K562 (cell line): ENCODE data around the gene PPM1N. TPM values are rescaled to one million over a fixed set of nuclear protein-coding genes. Genes with fewer than 3 reads are reported as not detected.

ENCODE experiments used
- ATAC-seq: fragments of 200-7000 bp; cut with Tn5 transposase; 3 replicates; pipeline ENCODE4 v1.9.1; 2020; ENCODE audit warnings: moderate library complexity
- BruUV-seq: library from RNA; stranded (reverse); fragments of 400-500 nt; replicated peaks from 2 replicates; lab custom pipeline; 2021; lab: Mats Ljungman, UMichigan
- CTCF ChIA-PET: fragments of 300-600 bp; formaldehyde crosslinking; extraction: SDS; loops from one replicate; lab custom pipeline; 2021; ENCODE audit warnings: low intra/inter-chr PET ratio; lab: Yijun Ruan, JAX
- POLR2A ChIA-PET: fragments of 300-600, 350-650 bp; sonication (Branson Sonifier 250); formaldehyde crosslinking; extraction: SDS; loops from one replicate; lab custom pipeline; 2021; ENCODE audit warnings: antibody characterized with exemption, inconsistent platforms; lab: Yijun Ruan, JAX
- DNase-seq, 4 experiments: peaks; one replicate each; pipeline versions ENCODE4 v3.0.0 to v3.0.0-alpha.2; 2011 to 2018; ENCODE audit warnings: low spot score in 3 of 4, mixed read lengths in 3 of 4; ENCODE audit errors: extremely low read depth in 1 of 4
- FAIRE-seq: peaks from 2 replicates; lab custom pipeline; 2011; peaks lifted over from hg19 to GRCh38; lab: Jason Lieb, UNC
- H2AFZ ChIP-seq: 2 replicates; pipeline ENCODE4 v1.6.0; 2011; ENCODE audit warnings: low read depth, low read length, control low read depth, inconsistent platforms
- H3K27ac ChIP-seq: fragments of 200-600 bp; 3 replicates; pipeline ENCODE4 v1.8.0; 2011; ENCODE audit warnings: low read depth, mild to moderate bottlenecking, control low read depth, inconsistent platforms, low read length, moderate library complexity, mixed read lengths; ENCODE audit errors: extremely low read depth
- H3K27me3 ChIP-seq, 2 experiments: fragments of 300-600 bp in 1 of 2; 2 replicates in 1 of 2; 3 replicates in 1 of 2; pipeline versions ENCODE4 v1.6.0 to v1.8.0; 2011; ENCODE audit warnings: inconsistent platforms in 2 of 2, low read length in 2 of 2, mild to moderate bottlenecking in 1 of 2, mixed read lengths in 1 of 2, moderate library complexity in 1 of 2; ENCODE audit not compliant: control insufficient read depth in 2 of 2, insufficient read depth in 2 of 2
- H3K36me3 ChIP-seq: fragments of 300-600 bp; 3 replicates; pipeline ENCODE4 v1.8.0; 2011; ENCODE audit warnings: mild to moderate bottlenecking, low read length, inconsistent platforms; ENCODE audit not compliant: control insufficient read depth, insufficient read depth
- H3K4me1 ChIP-seq, 2 experiments: fragments of 200-600 bp in 1 of 2; replicated peaks in 1 of 2; 2 replicates in 1 of 2; 3 replicates in 1 of 2; pipeline versions ENCODE4 v1.5.1 to v1.8.0; 2011; ENCODE audit warnings: inconsistent platforms in 2 of 2, low read length in 2 of 2, mild to moderate bottlenecking in 1 of 2, mixed read lengths in 1 of 2, moderate library complexity in 1 of 2; ENCODE audit not compliant: control insufficient read depth in 2 of 2, insufficient read depth in 2 of 2
- H3K4me2 ChIP-seq: 2 replicates; pipeline ENCODE4 v1.6.1; 2011; ENCODE audit warnings: low read length, control low read depth, inconsistent platforms, mixed read lengths; ENCODE audit not compliant: insufficient read depth
- H3K4me3 ChIP-seq: fragments of 200-600 bp; sonication (generic), shearing (Covaris generic); 2 replicates; pipeline ENCODE4 v1.5.1; 2016; ENCODE audit warnings: control low read depth, inconsistent platforms
- H3K79me2 ChIP-seq: fragments of 200-600 bp; 3 replicates; pipeline ENCODE4 v1.8.0; 2011; ENCODE audit warnings: low read length, inconsistent platforms; ENCODE audit not compliant: control insufficient read depth, insufficient read depth
- H3K9ac ChIP-seq, 2 experiments: 2 replicates each; pipeline versions ENCODE4 v1.6.0 to v1.6.1; 2011; ENCODE audit warnings: low read depth in 2 of 2, low read length in 2 of 2, control low read depth in 1 of 2, inconsistent platforms in 1 of 2, mild to moderate bottlenecking in 1 of 2, mixed read lengths in 1 of 2; ENCODE audit not compliant: insufficient read depth in 1 of 2
- H3K9me1 ChIP-seq: one replicate; pipeline ENCODE4 v1.6.0; 2011; ENCODE audit warnings: inconsistent platforms, mild to moderate bottlenecking, low read length, moderate library complexity; ENCODE audit not compliant: control insufficient read depth, insufficient read depth
- H3K9me3 ChIP-seq: replicated peaks from 2 replicates; pipeline ENCODE4 v1.5.1; 2011; ENCODE audit warnings: low read depth, low read length, inconsistent platforms; ENCODE audit not compliant: control insufficient read depth, insufficient read depth
- H4K20me1 ChIP-seq: replicated peaks from 2 replicates; pipeline ENCODE4 v1.6.1; 2011; ENCODE audit warnings: low read length, inconsistent platforms, mixed read lengths; ENCODE audit not compliant: control insufficient read depth, insufficient read depth
- ATF1 ChIP-seq, 2 experiments: fragments of 450-650 bp in 1 of 2; IDR thresholded peaks; 2 replicates each; pipeline ENCODE4 v1.6.1; 2016; ENCODE audit warnings: missing compliant biosample characterization in 1 of 2, missing genetic modification characterization in 1 of 2
- BMI1 ChIP-seq: fragments of 150-350 bp; IDR thresholded peaks from 2 replicates; pipeline ENCODE4 v1.6.1; 2014; ENCODE audit warnings: low read length
- CCAR2 ChIP-seq: fragments of 200-400 bp; formaldehyde crosslinking; IDR thresholded peaks from 2 replicates; pipeline ENCODE4 v1.6.1; 2017; ENCODE audit warnings: mild to moderate bottlenecking, low read depth, low read length
- COPS2 ChIP-seq: fragments of 450-650 bp; conservative IDR thresholded peaks from 2 replicates; pipeline ENCODE4 v1.6.1; 2016; ENCODE audit warnings: mild to moderate bottlenecking, moderate library complexity
- DMBX1 ChIP-seq: fragments of 250-450 bp; sonication (Bioruptor Pico); IDR thresholded peaks from 2 replicates; pipeline ENCODE4 v1.8.0; 2022; ENCODE audit warnings: inconsistent platforms, mild to moderate bottlenecking, moderate library complexity, borderline replicate concordance
- FOXP1 ChIP-seq: sonication (generic); formaldehyde crosslinking; IDR thresholded peaks from 2 replicates; pipeline ENCODE4 v1.8.0; 2022; ENCODE audit warnings: mild to moderate bottlenecking, missing genetic modification reagents
- GTF2F1 ChIP-seq: IDR thresholded peaks from 2 replicates; pipeline ENCODE4 v1.6.1; 2011; ENCODE audit warnings: low read depth, low read length, improper control_type of control experiment
- HIVEP1 ChIP-seq: fragments of 250-450 bp; sonication (Bioruptor Pico); IDR thresholded peaks from 2 replicates; pipeline ENCODE4 v1.4.0; 2020; ENCODE audit warnings: mild to moderate bottlenecking
- KLF13 ChIP-seq: fragments of 450-650 bp; IDR thresholded peaks from 2 replicates; pipeline ENCODE4 v1.6.1; 2016; ENCODE audit warnings: missing genetic modification characterization, low read depth, mild to moderate bottlenecking, missing compliant biosample characterization, moderate library complexity, borderline replicate concordance
- MCM7 ChIP-seq, 2 experiments: fragments of 450-650 bp; IDR thresholded peaks; 2 replicates each; pipeline ENCODE4 v1.6.1; 2016 to 2018
- WGBS: fragments of 100-300 bp; shearing (Covaris generic); methylation state at CpG from one replicate; pipeline ENCODE4 v1.1.6; 2016; ENCODE audit warnings: low coverage, mixed read lengths; ENCODE audit not compliant: insufficient coverage; ENCODE audit errors: missing lambda C conversion rate; 5-methylcytosine and 5-hydroxymethylcytosine counted together
- in situ Hi-C: fragments of 300-500 bp; cut with MboI; formaldehyde crosslinking; loops from 4 replicates; pipeline ENCODE4 v1.15.0; 2018; ENCODE audit warnings: inconsistent platforms, mixed read lengths
- intact Hi-C: fragments of 100-400 bp; cut with micrococcal nuclease; formaldehyde crosslinking; loops from 2 replicates; pipeline ENCODE4 v1.14.2; 2022
- polyA plus RNA-seq, 8 experiments: library from polyadenylated mRNA; depleted of rRNA in 4 of 8; stranded (reverse) in 5 of 8; unstranded in 3 of 8; fragments of >200 nt; fragmentation: Nextera tagmentation in 2 of 8; fragmentation: Illumina TruSeq in 1 of 8; extraction: Ambion mirVana in 2 of 8; extraction: Trizol in 1 of 8; gene quantifications; 2 replicates each; pipeline versions ENCODE4 v1.2.1 to v1.2.3, GENCODE V29; 2011 to 2014; ENCODE audit warnings: inconsistent platforms in 1 of 8, missing spikeins in 1 of 8
- total RNA-seq, 7 experiments: library from RNA; depleted of rRNA in 6 of 7; stranded (reverse); fragments of >200 nt in 6 of 7; fragmentation: Illumina TruSeq in 2 of 7; extraction: Trizol in 2 of 7; gene quantifications; 2 replicates each; pipeline versions ENCODE4 v1.2.1 to v1.2.3, GENCODE V29; 2011 to 2021; ENCODE audit warnings: low replicate concordance in 1 of 7
- TF ChIP-seq, protein P1 (sequence below): fragments of 450-650 bp; IDR thresholded peaks from 2 replicates; pipeline ENCODE4 v1.7.0; 2016; ENCODE audit warnings: borderline replicate concordance
- TF ChIP-seq, protein P2 (sequence below): fragments of 450-650 bp; formaldehyde crosslinking; conservative IDR thresholded peaks from 2 replicates; pipeline ENCODE4 v1.4.0; 2022; ENCODE audit warnings: mild to moderate bottlenecking, missing genetic modification characterization
- TF ChIP-seq, protein P3 (sequence below): sonication (generic); formaldehyde crosslinking; IDR thresholded peaks from 2 replicates; pipeline ENCODE4 v1.8.0; 2022; ENCODE audit warnings: mild to moderate bottlenecking, missing genetic modification reagents
- TF ChIP-seq, protein P4 (sequence below): fragments of 250-450 bp; sonication (Bioruptor Pico); IDR thresholded peaks from 2 replicates; pipeline ENCODE4 v1.9.0; 2021; ENCODE audit warnings: mild to moderate bottlenecking

Gene PPM1N
- total and polyA plus RNA-seq, 9 of the 15 experiments (the other 6 are each of a cell fraction or from before 2014, with no cell fraction given) = 4.5 to 15.6 (median 8.7) TPM

DNA sequence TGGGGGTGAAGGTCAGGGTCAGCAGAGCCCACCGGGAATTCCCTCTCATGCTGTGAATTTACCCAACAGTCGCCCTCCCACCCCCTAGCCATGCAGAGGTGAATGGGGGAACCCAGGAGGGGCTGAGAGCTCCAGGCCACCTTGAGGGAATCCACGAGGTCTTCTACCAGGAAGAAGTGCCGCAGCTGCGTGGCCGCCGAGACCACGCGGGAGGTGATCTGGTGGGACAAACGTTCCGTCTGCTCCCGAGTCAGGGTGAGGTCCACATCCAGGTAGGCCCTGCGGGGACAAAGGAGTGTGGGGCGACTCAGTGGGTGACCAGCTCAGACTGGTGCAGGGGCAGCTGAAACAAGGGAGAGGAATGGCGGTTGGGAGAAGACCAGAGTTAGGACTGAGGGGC is 9.5 kb upstream of the PPM1N start (continued):
- TF ChIP-seq, protein P1, sequence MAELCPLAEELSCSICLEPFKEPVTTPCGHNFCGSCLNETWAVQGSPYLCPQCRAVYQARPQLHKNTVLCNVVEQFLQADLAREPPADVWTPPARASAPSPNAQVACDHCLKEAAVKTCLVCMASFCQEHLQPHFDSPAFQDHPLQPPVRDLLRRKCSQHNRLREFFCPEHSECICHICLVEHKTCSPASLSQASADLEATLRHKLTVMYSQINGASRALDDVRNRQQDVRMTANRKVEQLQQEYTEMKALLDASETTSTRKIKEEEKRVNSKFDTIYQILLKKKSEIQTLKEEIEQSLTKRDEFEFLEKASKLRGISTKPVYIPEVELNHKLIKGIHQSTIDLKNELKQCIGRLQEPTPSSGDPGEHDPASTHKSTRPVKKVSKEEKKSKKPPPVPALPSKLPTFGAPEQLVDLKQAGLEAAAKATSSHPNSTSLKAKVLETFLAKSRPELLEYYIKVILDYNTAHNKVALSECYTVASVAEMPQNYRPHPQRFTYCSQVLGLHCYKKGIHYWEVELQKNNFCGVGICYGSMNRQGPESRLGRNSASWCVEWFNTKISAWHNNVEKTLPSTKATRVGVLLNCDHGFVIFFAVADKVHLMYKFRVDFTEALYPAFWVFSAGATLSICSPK = no peak

DNA sequence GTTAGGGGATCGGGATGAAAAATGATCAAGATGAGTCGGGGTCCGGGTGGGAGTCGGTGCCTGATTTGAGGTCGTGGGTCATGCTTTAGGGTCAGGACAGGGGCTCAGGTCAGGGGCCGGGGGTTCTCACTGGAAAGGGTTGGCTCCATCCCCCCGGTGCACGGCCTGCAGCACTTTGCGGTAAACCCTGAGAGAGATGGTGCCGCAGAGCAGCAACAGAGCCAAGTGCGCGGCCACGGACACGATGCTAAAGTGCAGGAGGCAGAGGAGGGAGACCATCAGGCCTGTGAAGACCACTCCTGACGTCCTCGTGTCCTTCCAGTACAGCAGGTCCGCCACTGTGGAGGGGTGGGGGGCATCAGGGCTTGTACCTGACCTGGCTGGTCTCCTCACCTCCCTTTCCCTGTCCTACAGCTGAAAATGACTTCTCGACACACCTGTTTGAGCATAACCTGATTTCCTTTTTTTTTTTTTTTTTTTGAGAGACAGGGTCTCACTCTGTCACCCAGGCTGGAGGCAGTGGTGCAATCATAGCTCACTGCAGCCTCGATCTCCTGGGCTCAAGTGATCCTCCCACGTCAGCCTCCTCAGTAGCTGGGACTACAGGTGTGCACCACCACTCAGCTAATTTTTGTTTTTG is 8.9 kb upstream of the PPM1N start:
- DNase-seq = no peak
- no peak overlapping the region for H3K9ac ChIP-seq
- 0 out of 5 replicates have a peak, but pooled peaks cover 0 to 2% of the 10 kb centered on the region in 2 experiments for H3K27me3 ChIP-seq
- no peak overlapping the region for H2AFZ ChIP-seq
- peaks cover 6% of the 10 kb centered on the region; the same call in 1 of the 3 replicates for H3K79me2 ChIP-seq
- intact Hi-C loops = loop anchor here (5.0 kb wide), 1 partner anchor 153 kb away; no protein-coding TSS in a partner anchor
- ATAC-seq = no peak
- CTCF ChIA-PET = no interaction called here
- H3K9me1 ChIP-seq = no peaks in the 10 kb centered on the region
- no peaks in the 10 kb centered on the region for H3K9me3 ChIP-seq
- POLR2A ChIA-PET = no interaction called here
- peaks cover 8 to 34% of the 10 kb centered on the region in 2 experiments; a peak in 4 of 5 replicates for H3K4me1 ChIP-seq
- H4K20me1 ChIP-seq = no peaks in the 10 kb centered on the region
- H3K4me2 ChIP-seq = no peak overlapping the region
- no peak overlapping the region for H3K27ac ChIP-seq
- 66% methylated on average over 13 of the region's 20 CpGs for WGBS
- FAIRE-seq = no peak
- H3K4me3 ChIP-seq = no peak overlapping the region
- no TSS peak for BruUV-seq
- TF ChIP-seq, protein P2, sequence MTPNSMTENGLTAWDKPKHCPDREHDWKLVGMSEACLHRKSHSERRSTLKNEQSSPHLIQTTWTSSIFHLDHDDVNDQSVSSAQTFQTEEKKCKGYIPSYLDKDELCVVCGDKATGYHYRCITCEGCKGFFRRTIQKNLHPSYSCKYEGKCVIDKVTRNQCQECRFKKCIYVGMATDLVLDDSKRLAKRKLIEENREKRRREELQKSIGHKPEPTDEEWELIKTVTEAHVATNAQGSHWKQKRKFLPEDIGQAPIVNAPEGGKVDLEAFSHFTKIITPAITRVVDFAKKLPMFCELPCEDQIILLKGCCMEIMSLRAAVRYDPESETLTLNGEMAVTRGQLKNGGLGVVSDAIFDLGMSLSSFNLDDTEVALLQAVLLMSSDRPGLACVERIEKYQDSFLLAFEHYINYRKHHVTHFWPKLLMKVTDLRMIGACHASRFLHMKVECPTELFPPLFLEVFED (CRISPR knock-in tag) = no peak
- TF ChIP-seq GTF2F1 (no peak), MCM7 (IDR thresholded peaks at IDR 0.05) (no peak), KLF13 (tag) (no peak), ATF1 (CRISPR knock-in tag; IDR thresholded peaks at IDR 0.05) (no peak), ATF1 (tag; IDR thresholded peaks at IDR 0.05) (no peak), HIVEP1 (CRISPR knock-in tag) (no peak), CCAR2 (no peak), BMI1 (no peak), DMBX1 (CRISPR knock-in tag) (no peak), FOXP1 (CRISPR knock-in tag) (no peak), COPS2 (no peak)
- TF ChIP-seq, protein P3, sequence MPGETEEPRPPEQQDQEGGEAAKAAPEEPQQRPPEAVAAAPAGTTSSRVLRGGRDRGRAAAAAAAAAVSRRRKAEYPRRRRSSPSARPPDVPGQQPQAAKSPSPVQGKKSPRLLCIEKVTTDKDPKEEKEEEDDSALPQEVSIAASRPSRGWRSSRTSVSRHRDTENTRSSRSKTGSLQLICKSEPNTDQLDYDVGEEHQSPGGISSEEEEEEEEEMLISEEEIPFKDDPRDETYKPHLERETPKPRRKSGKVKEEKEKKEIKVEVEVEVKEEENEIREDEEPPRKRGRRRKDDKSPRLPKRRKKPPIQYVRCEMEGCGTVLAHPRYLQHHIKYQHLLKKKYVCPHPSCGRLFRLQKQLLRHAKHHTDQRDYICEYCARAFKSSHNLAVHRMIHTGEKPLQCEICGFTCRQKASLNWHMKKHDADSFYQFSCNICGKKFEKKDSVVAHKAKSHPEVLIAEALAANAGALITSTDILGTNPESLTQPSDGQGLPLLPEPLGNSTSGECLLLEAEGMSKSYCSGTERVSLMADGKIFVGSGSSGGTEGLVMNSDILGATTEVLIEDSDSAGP (CRISPR knock-in tag) = no peak
- TF ChIP-seq, protein P4, sequence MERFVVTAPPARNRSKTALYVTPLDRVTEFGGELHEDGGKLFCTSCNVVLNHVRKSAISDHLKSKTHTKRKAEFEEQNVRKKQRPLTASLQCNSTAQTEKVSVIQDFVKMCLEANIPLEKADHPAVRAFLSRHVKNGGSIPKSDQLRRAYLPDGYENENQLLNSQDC (CRISPR knock-in tag) = no peak
- TF ChIP-seq, all 486 proteins: peak for 0
- in situ Hi-C loops = no loop called here
- H3K36me3 ChIP-seq = no peaks in the 10 kb centered on the region
